ENCODE data around the gene ABHD14A.
A peak's percentile ranks its signal among the peaks of the same experiment; 100 is the strongest.

Gene ABHD14A

GRCh38 chr3:51967384-51968169 is 7.3 kb upstream of the ABHD14A start, which contains the start of gene PCBP4:
PCBP4 (minus strand) TSS chr3:51967454; CDS start chr3:51961240, 6,214 bp downstream.
- Mint-ChIP-seq H3K4me1 (peaks cover 24 to 33% of the 10 kb centered on the region in 2 donors), H3K9me3 (no peaks in the 10 kb centered on the region), H3K27ac (peak within 1 kb of the TSS; percentile 89), H3K4me3 (peak within 1 kb of the TSS; percentile 91), H3K27me3 (peaks cover 10 to 11% of the 10 kb centered on the region in 2 donors), H3K36me3 (peaks cover 1 to 4% of the 10 kb centered on the region in 2 donors)
- DNase-seq = no peak
- ATAC-seq (replicated peaks) = peak; percentile 62 to 68

- DNase-seq = no peak
- H3K36me3 Mint-ChIP-seq = peaks cover 1 to 4% of the 10 kb centered on the region in 2 donors
- H3K9me3 Mint-ChIP-seq = no peaks in the 10 kb centered on the region
- peak overlapping the region; percentile 89 for H3K27ac Mint-ChIP-seq
- H3K4me3 Mint-ChIP-seq = peak overlapping the region; percentile 91
- peak; percentile 12 to 30 for ATAC-seq (replicated peaks)
- H3K27me3 Mint-ChIP-seq = peaks cover 10 to 11% of the 10 kb centered on the region in 2 donors
- H3K4me1 Mint-ChIP-seq = peaks cover 24 to 33% of the 10 kb centered on the region in 2 donors
These were observed 6.6 kb upstream of the ABHD14A start for GRCh38 chr3:51968170-51968775.

GRCh38 chr3:51968883-51969678 is 5.8 kb upstream of the ABHD14A start:
- DNase-seq (no peak), ATAC-seq (replicated peaks) (no peak)
- peaks cover 10 to 11% of the 10 kb centered on the region in 2 donors for H3K27me3 Mint-ChIP-seq
- no peaks in the 10 kb centered on the region for H3K9me3 Mint-ChIP-seq
- H3K36me3 Mint-ChIP-seq = peaks cover 3 to 9% of the 10 kb centered on the region in 2 donors
- peaks cover 30 to 40% of the 10 kb centered on the region in 2 donors for H3K4me1 Mint-ChIP-seq
- H3K27ac Mint-ChIP-seq = no peak overlapping the region
- H3K4me3 Mint-ChIP-seq = no peak overlapping the region

DNA sequence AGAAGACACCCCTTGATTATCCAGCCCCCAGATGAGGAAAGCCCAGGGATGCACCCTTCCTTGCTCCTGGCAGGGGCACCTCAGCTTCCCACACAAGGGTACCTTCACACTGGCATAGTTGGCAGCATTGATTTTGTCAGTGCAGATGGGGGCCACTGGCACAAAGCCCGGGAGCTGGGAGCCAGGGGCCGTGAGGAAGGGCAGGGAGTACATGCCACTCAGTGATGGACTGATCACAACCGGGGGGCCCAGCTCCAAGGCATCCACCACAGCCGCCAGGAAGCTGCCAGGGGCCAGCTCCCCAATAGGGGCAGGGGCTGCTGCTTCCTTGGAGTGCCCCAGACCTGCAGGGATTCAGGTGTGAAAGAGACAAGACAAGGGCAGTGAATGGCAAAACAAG is 5.0 kb upstream of the ABHD14A start:
- peaks cover 34 to 48% of the 10 kb centered on the region in 2 donors for H3K4me1 Mint-ChIP-seq
- peaks cover 6 to 11% of the 10 kb centered on the region in 2 donors for H3K27me3 Mint-ChIP-seq
- no peaks in the 10 kb centered on the region for H3K9me3 Mint-ChIP-seq
- DNase-seq (no peak), ATAC-seq (replicated peaks) (no peak)
- H3K4me3 Mint-ChIP-seq = no peak overlapping the region
- H3K36me3 Mint-ChIP-seq = peaks cover 3 to 9% of the 10 kb centered on the region in 2 donors
- H3K27ac Mint-ChIP-seq = no peak overlapping the region

DNA sequence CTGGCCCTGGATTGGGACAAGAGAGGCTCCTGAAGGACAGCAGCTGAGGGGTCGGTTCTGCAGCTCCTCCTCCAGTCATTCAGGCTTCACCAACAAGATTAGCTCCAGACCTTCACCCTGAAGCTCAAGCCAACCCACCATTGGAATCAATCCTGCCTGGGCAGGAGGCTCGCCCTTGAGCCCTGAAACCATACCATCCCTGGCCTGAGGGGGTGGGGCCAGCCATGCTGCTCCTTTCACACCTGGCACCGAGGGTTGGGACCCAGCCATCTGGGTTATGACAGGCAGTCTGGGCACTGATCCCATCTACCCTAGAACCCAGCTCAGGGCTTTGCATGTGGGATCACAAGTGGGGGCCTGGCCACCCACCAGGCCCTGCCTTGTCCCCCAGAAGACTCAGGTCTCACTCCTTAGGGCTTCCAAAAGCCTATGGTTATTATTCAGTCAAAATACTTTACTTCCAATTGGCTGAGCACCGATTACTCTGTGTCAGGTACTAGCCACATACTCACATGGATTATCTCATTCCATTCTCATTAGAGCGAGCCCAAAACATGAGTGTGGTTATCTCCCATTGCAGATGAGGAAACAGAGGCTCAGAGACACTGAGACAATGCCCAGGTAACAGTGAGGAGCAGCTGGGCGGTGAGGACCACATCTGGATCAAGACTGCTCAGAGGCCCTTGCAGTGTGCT is 4.1 kb upstream of the ABHD14A start:
- ATAC-seq (replicated peaks) (no peak), DNase-seq (no peak)
- Mint-ChIP-seq H3K36me3 (peaks cover 3 to 9% of the 10 kb centered on the region in 2 donors), H3K4me3 (no peak overlapping the region), H3K27me3 (peaks cover 0 to 7% of the 10 kb centered on the region in 2 donors), H3K4me1 (peaks cover 39 to 55% of the 10 kb centered on the region in 2 donors), H3K9me3 (no peaks in the 10 kb centered on the region), H3K27ac (peak overlapping the region; percentile 5)

- Mint-ChIP-seq H3K4me3 (no peak overlapping the region), H3K27ac (no peak overlapping the region), H3K36me3 (peaks cover 2 to 9% of the 10 kb centered on the region in 2 donors), H3K27me3 (peaks cover 0 to 1% of the 10 kb centered on the region in 2 donors), H3K9me3 (no peaks in the 10 kb centered on the region), H3K4me1 (peaks cover 39 to 58% of the 10 kb centered on the region in 2 donors)
- DNase-seq (no peak), ATAC-seq (replicated peaks) (no peak)
These were observed 3.5 kb upstream of the ABHD14A start for GRCh38 chr3:51971350-51971749.

DNA sequence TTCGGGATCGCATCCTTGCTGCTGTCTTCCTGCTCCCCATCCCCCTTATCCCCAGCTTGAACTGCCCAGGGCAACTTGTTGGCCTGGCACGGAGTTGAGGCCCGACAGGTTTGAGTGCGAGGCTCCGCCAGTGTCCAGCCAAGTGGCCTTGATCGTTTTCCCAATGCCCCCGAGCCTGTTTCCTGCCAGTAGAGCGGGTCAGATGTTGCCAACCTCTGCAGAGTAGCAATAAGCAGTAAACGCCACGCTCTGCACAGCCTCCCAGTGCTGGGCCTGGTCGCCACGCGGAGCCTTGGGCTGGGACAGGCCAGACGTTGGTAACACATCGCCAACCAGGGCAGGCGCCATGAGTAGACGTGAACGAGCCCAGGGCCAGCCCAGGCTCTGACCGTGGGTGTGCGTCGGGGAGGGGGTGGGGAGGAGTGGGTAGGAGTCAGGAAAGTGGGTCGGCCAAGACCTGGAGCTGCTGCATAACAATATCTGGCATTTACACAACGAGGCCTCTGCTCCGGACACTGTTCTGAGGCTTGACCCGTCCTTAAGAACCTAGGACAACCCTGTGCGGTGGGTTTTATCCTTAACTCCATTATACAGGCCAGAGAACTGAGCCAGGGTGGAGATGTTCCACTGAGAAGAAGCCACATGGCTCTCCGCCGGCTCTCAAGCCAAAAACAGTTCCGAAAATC is 444 bp upstream of the ABHD14A start:
- peaks cover 29 to 44% of the 10 kb centered on the region in 2 donors for H3K4me1 Mint-ChIP-seq
- peak overlapping the region; percentile 96 for H3K27ac Mint-ChIP-seq
- ATAC-seq (replicated peaks) (peak; percentile 38 to 42), DNase-seq (no peak)
- peak overlapping the region; percentile 96 to 97 for H3K4me3 Mint-ChIP-seq
- H3K27me3 Mint-ChIP-seq = no peaks in the 10 kb centered on the region
- no peaks in the 10 kb centered on the region for H3K9me3 Mint-ChIP-seq
- peaks cover 2 to 5% of the 10 kb centered on the region in 2 donors for H3K36me3 Mint-ChIP-seq

- Mint-ChIP-seq H3K4me3 (peak overlapping the region; percentile 96 to 97), H3K27ac (peak overlapping the region; percentile 81), H3K27me3 (no peaks in the 10 kb centered on the region), H3K36me3 (peaks cover 2 to 7% of the 10 kb centered on the region in 2 donors), H3K9me3 (no peaks in the 10 kb centered on the region), H3K4me1 (peaks cover 28 to 40% of the 10 kb centered on the region in 2 donors)
- no peak for DNase-seq
- ATAC-seq (replicated peaks) = no peak
These were observed 1.1 kb downstream of the ABHD14A start for GRCh38 chr3:51975852-51976549.

- ATAC-seq (replicated peaks) = no peak
- Mint-ChIP-seq H3K4me3 (no peak overlapping the region), H3K27ac (peak overlapping the region; percentile 78), H3K36me3 (peaks cover 2 to 11% of the 10 kb centered on the region in 2 donors), H3K27me3 (no peaks in the 10 kb centered on the region), H3K9me3 (no peaks in the 10 kb centered on the region), H3K4me1 (peaks cover 31 to 54% of the 10 kb centered on the region in 2 donors)
- no peak for DNase-seq
These were observed 2.7 kb downstream of the ABHD14A start for GRCh38 chr3:51977446-51978142.

DNA sequence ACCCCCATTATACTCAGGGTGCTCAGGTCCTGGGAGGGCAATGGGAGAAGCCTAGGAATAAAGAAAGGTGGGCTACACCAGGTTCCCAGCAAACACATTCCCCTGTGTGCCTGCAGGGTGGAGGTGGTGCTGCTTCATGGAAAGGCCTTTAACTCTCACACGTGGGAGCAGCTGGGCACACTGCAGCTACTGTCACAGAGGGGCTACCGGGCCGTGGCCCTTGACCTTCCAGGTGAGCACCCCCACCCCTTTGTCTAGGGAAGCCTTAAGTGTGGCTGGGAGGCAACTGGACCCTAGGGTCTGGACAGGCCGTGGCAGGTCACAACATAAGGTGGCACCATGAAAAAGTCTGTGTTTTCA is 3.3 kb downstream of the ABHD14A start:
- Mint-ChIP-seq H3K27me3 (no peaks in the 10 kb centered on the region), H3K9me3 (no peaks in the 10 kb centered on the region), H3K4me1 (peaks cover 35 to 59% of the 10 kb centered on the region in 2 donors), H3K4me3 (no peak overlapping the region), H3K36me3 (peaks cover 2 to 11% of the 10 kb centered on the region in 2 donors), H3K27ac (no peak overlapping the region)
- ATAC-seq (replicated peaks) (no peak), DNase-seq (no peak)

DNA sequence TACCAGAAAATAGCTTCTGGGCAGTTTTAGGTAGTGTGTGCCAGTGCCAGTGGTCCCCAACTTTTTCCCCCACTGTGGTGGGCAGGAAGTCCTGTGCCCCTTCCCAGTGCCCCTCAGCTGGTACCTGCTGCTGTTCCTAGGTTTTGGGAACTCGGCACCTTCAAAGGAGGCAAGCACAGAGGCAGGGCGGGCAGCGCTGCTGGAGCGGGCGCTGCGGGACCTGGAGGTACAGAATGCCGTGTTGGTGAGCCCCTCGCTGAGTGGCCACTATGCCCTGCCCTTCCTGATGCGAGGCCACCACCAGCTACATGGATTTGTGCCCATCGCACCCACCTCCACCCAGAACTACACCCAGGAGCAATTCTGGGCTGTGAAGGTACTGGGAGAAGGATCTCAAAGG is 5.4 kb downstream of the ABHD14A start:
- Mint-ChIP-seq H3K27me3 (no peaks in the 10 kb centered on the region), H3K4me1 (peaks cover 36 to 61% of the 10 kb centered on the region in 2 donors)

GRCh38 chr3:51982352-51982837 is 7.5 kb downstream of the ABHD14A start:
- Mint-ChIP-seq H3K4me3 (peak overlapping the region; percentile 91), H3K4me1 (peaks cover 28 to 43% of the 10 kb centered on the region in 2 donors), H3K9me3 (no peaks in the 10 kb centered on the region), H3K27me3 (no peaks in the 10 kb centered on the region), H3K36me3 (peaks cover 0 to 6% of the 10 kb centered on the region in 2 donors), H3K27ac (peak overlapping the region; percentile 96)
- DNase-seq (peak; percentile 39), ATAC-seq (replicated peaks) (peak; percentile 61 to 64)

More for the DNA sequence above, 5.4 kb downstream of the ABHD14A start:
- Mint-ChIP-seq H3K27ac (peak overlapping the region; percentile 37), H3K4me3 (no peak overlapping the region), H3K9me3 (no peaks in the 10 kb centered on the region), H3K36me3 (peaks cover 0 to 6% of the 10 kb centered on the region in 2 donors)
- no peak for ATAC-seq (replicated peaks)
- DNase-seq = no peak

Data from stimulated activated naive B cell treated with anti-CD40 and anti-IgM and Interleukin-4, amounts not matched to agents 10 μg/mL and 1 μg/mL and 100 μg/mL, for 72 hours (primary cell).